Thyroid gland (tissue), 4 donors: ENCODE measurements around the gene APEX1.

Source experiments
- POLR2A ChIP-seq, 2 donors: fragments of 450-650 bp; IDR thresholded peaks; one replicate each; pipeline ENCODE4 v1.6.1; 2017; ENCODE audit warnings: antibody characterized with exemption in 2 of 2, mild to moderate bottlenecking in 2 of 2, moderate library complexity in 1 of 2
- TF ChIP-seq, protein P1 (sequence below), 6 experiments: fragments of 200-600 bp in 3 of 6; fragments of 450-650 bp in 3 of 6; sonication (generic) in 3 of 6; IDR thresholded peaks; one replicate each; pipeline ENCODE4 v1.5.1; 2016 to 2019; ENCODE audit warnings: antibody characterized with exemption in 6 of 6, mild to moderate bottlenecking in 2 of 6, inconsistent platforms in 1 of 6, moderate library complexity in 1 of 6

GRCh38 chr14:20424851-20425250 is 30.2 kb upstream of the APEX1 start:
- TF ChIP-seq, protein P1, sequence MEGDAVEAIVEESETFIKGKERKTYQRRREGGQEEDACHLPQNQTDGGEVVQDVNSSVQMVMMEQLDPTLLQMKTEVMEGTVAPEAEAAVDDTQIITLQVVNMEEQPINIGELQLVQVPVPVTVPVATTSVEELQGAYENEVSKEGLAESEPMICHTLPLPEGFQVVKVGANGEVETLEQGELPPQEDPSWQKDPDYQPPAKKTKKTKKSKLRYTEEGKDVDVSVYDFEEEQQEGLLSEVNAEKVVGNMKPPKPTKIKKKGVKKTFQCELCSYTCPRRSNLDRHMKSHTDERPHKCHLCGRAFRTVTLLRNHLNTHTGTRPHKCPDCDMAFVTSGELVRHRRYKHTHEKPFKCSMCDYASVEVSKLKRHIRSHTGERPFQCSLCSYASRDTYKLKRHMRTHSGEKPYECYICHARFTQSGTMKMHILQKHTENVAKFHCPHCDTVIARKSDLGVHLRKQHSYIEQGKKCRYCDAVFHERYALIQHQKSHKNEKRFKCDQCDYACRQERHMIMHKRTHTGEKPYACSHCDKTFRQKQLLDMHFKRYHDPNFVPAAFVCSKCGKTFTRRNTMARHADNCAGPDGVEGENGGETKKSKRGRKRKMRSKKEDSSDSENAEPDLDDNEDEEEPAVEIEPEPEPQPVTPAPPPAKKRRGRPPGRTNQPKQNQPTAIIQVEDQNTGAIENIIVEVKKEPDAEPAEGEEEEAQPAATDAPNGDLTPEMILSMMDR (IDR thresholded peaks at IDR 0.05) = no peak
- TF ChIP-seq POLR2A (IDR thresholded peaks at IDR 0.05) = no peak
